H9 (cell line): ENCODE data around the gene TMEM141. TPM values are rescaled to one million over a fixed set of nuclear protein-coding genes. Genes with fewer than 3 reads are reported as not detected.

Source experiments
- DNase-seq: peaks from one replicate; pipeline ENCODE4 v3.0.0-alpha.2; 2017
- H2AFZ ChIP-seq: one replicate; pipeline ENCODE4 v1.6.1; 2013; ENCODE audit warnings: mild to moderate bottlenecking, low read length, control low read depth, moderate library complexity
- H2AK5ac ChIP-seq: 2 replicates; pipeline ENCODE4 v1.6.1; 2013; ENCODE audit warnings: low read length, control low read depth, mixed read lengths; ENCODE audit not compliant: insufficient read length
- H2BK120ac ChIP-seq: one replicate; pipeline ENCODE4 v1.6.1; 2013; ENCODE audit warnings: low read depth, mild to moderate bottlenecking, low read length, control low read depth, inconsistent platforms; ENCODE audit not compliant: poor library complexity, severe bottlenecking
- H2BK12ac ChIP-seq: 2 replicates; pipeline ENCODE4 v1.6.1; 2013; ENCODE audit warnings: low read length, control low read depth, mixed read lengths, low read depth; ENCODE audit not compliant: insufficient read length
- H2BK15ac ChIP-seq: 2 replicates; pipeline ENCODE4 v1.6.1; 2013; ENCODE audit warnings: low read depth, low read length, control low read depth
- H2BK20ac ChIP-seq: one replicate; pipeline ENCODE4 v1.6.1; 2013; ENCODE audit warnings: low read depth, mild to moderate bottlenecking, low read length, control low read depth, inconsistent platforms; ENCODE audit not compliant: poor library complexity, severe bottlenecking
- H2BK5ac ChIP-seq: 2 replicates; pipeline ENCODE4 v1.6.1; 2013; ENCODE audit warnings: low read length, control low read depth, mixed read lengths; ENCODE audit not compliant: insufficient read length
- H3K14ac ChIP-seq: 2 replicates; pipeline ENCODE4 v1.6.1; 2013; ENCODE audit warnings: low read length, control low read depth; ENCODE audit not compliant: insufficient read depth
- H3K18ac ChIP-seq: 2 replicates; pipeline ENCODE4 v1.6.1; 2013; ENCODE audit warnings: low read depth, mild to moderate bottlenecking, mixed read lengths, low read length, control low read depth; ENCODE audit not compliant: insufficient read length
- H3K23ac ChIP-seq: 2 replicates; pipeline ENCODE4 v1.6.1; 2013; ENCODE audit warnings: low read length, control low read depth, mixed read lengths, low read depth; ENCODE audit not compliant: insufficient read length
- H3K23me2 ChIP-seq: 2 replicates; pipeline ENCODE4 v1.6.1; 2013; ENCODE audit warnings: low read depth, mild to moderate bottlenecking, mixed read lengths, low read length, control low read depth; ENCODE audit not compliant: insufficient read length, poor library complexity, severe bottlenecking
- H3K27ac ChIP-seq: 2 replicates; pipeline ENCODE4 v1.5.1; 2013; ENCODE audit warnings: low read length, control low read depth, mixed read lengths, low read depth; ENCODE audit not compliant: insufficient read length
- H3K27me3 ChIP-seq: 2 replicates; pipeline ENCODE4 v1.6.1; 2013; ENCODE audit warnings: low read length, control low read depth, inconsistent platforms; ENCODE audit not compliant: insufficient read depth
- H3K4ac ChIP-seq: 2 replicates; pipeline ENCODE4 v1.6.1; 2013; ENCODE audit warnings: low read depth, mild to moderate bottlenecking, control low read depth, inconsistent platforms, low read length, moderate library complexity
- H3K4me1 ChIP-seq: 2 replicates; pipeline ENCODE4 v1.6.1; 2013; ENCODE audit warnings: low read length, control low read depth, inconsistent platforms; ENCODE audit not compliant: insufficient read depth
- H3K4me2 ChIP-seq: 2 replicates; pipeline ENCODE4 v1.6.1; 2013; ENCODE audit warnings: low read length, control low read depth, mixed read lengths; ENCODE audit not compliant: insufficient read length, insufficient read depth
- H3K56ac ChIP-seq: 2 replicates; pipeline ENCODE4 v1.6.1; 2013; ENCODE audit warnings: low read depth, mild to moderate bottlenecking, mixed read lengths, low read length, control low read depth; ENCODE audit not compliant: insufficient read length
- H3K79me1 ChIP-seq: 2 replicates; pipeline ENCODE4 v1.6.1; 2013; ENCODE audit warnings: low read depth, mild to moderate bottlenecking, moderate library complexity, low read length, control low read depth, inconsistent platforms; ENCODE audit not compliant: insufficient read depth, poor library complexity, severe bottlenecking
- H3K79me2 ChIP-seq: 2 replicates; pipeline ENCODE4 v1.6.1; 2013; ENCODE audit warnings: low read length, control low read depth, inconsistent platforms; ENCODE audit not compliant: insufficient read depth
- H3K9ac ChIP-seq: 2 replicates; pipeline ENCODE4 v1.6.1; 2013; ENCODE audit warnings: low read length, control low read depth, mixed read lengths; ENCODE audit not compliant: insufficient read length; ENCODE audit errors: extremely low read depth
- H3K9me3 ChIP-seq: one replicate; pipeline ENCODE4 v1.6.1; 2013; ENCODE audit warnings: low read depth, low read length, inconsistent platforms; ENCODE audit not compliant: control insufficient read depth
- H3T11ph ChIP-seq: one replicate; pipeline ENCODE4 v1.6.1; 2013; ENCODE audit warnings: mild to moderate bottlenecking, low read length, control low read depth, inconsistent platforms
- H4K20me1 ChIP-seq: one replicate; pipeline ENCODE4 v1.6.1; 2013; ENCODE audit not compliant: control insufficient read depth, insufficient read length, insufficient read depth
- H4K5ac ChIP-seq: 2 replicates; pipeline ENCODE4 v1.6.1; 2013; ENCODE audit warnings: low read depth, mild to moderate bottlenecking, mixed read lengths, low read length, control low read depth; ENCODE audit not compliant: insufficient read length
- H4K8ac ChIP-seq: replicated peaks from 2 replicates; pipeline ENCODE4 v1.6.1; 2013; ENCODE audit warnings: low read length, control low read depth, mixed read lengths, low read depth; ENCODE audit not compliant: insufficient read length
- H4K91ac ChIP-seq: 2 replicates; pipeline ENCODE4 v1.6.1; 2013; ENCODE audit warnings: low read depth, mild to moderate bottlenecking, moderate library complexity, mixed read lengths, low read length, control low read depth; ENCODE audit not compliant: insufficient read length
- H3K27ac Mint-ChIP-seq, 3 experiments: 2 replicates in 2 of 3; 3 replicates in 1 of 3; pipeline ENCODE4 v1.8.0; 2020 to 2021; ENCODE audit warnings: mixed read lengths in 3 of 3, mild to moderate bottlenecking in 1 of 3, moderate library complexity in 1 of 3
- H3K27me3 Mint-ChIP-seq: 2 replicates; pipeline ENCODE4 v1.8.0; 2021; ENCODE audit warnings: low read depth, mild to moderate bottlenecking, moderate library complexity, mixed read lengths
- H3K36me3 Mint-ChIP-seq, 3 experiments: 2 replicates in 2 of 3; 3 replicates in 1 of 3; pipeline ENCODE4 v1.8.0; 2020 to 2021; ENCODE audit warnings: low read depth in 3 of 3, mixed read lengths in 3 of 3; ENCODE audit not compliant: insufficient read depth in 1 of 3
- H3K4me1 Mint-ChIP-seq, 2 experiments: 2 replicates each; pipeline ENCODE4 v1.8.0; 2020; ENCODE audit warnings: mixed read lengths in 2 of 2
- H3K4me3 Mint-ChIP-seq, 2 experiments: 2 replicates in 1 of 2; 3 replicates in 1 of 2; pipeline ENCODE4 v1.8.0; 2020 to 2021; ENCODE audit warnings: mild to moderate bottlenecking in 2 of 2, mixed read lengths in 2 of 2, moderate library complexity in 1 of 2
- H3K9me3 Mint-ChIP-seq, 2 experiments: 2 replicates in 1 of 2; 3 replicates in 1 of 2; pipeline ENCODE4 v1.8.0; 2020; ENCODE audit warnings: mild to moderate bottlenecking in 2 of 2, mixed read lengths in 2 of 2, moderate library complexity in 1 of 2
- WGBS: extraction: QIAGEN DNeasy Blood & Tissue Kit; methylation state at CpG from one replicate; pipeline ENCODE4 v1.1.7; 2013; ENCODE audit warnings: missing lambda C conversion rate, low lambda C conversion rate, mixed read lengths; ENCODE audit not compliant: insufficient read length; ENCODE audit errors: extremely low coverage; 5-methylcytosine and 5-hydroxymethylcytosine counted together
- total RNA-seq: library from RNA; stranded (reverse); gene quantifications from 2 replicates; pipeline ENCODE4 v1.2.1, GENCODE V29; 2021
- TF ChIP-seq, protein P1 (sequence below): fragments of 200-600 bp; sonication (generic); conservative IDR thresholded peaks from 3 replicates; pipeline ENCODE4 v1.8.0; 2021; ENCODE audit warnings: antibody characterized with exemption, mild to moderate bottlenecking

The TMEM141 gene
- total RNA-seq, 1 experiment from 2014 or later = 55.2 TPM

DNA sequence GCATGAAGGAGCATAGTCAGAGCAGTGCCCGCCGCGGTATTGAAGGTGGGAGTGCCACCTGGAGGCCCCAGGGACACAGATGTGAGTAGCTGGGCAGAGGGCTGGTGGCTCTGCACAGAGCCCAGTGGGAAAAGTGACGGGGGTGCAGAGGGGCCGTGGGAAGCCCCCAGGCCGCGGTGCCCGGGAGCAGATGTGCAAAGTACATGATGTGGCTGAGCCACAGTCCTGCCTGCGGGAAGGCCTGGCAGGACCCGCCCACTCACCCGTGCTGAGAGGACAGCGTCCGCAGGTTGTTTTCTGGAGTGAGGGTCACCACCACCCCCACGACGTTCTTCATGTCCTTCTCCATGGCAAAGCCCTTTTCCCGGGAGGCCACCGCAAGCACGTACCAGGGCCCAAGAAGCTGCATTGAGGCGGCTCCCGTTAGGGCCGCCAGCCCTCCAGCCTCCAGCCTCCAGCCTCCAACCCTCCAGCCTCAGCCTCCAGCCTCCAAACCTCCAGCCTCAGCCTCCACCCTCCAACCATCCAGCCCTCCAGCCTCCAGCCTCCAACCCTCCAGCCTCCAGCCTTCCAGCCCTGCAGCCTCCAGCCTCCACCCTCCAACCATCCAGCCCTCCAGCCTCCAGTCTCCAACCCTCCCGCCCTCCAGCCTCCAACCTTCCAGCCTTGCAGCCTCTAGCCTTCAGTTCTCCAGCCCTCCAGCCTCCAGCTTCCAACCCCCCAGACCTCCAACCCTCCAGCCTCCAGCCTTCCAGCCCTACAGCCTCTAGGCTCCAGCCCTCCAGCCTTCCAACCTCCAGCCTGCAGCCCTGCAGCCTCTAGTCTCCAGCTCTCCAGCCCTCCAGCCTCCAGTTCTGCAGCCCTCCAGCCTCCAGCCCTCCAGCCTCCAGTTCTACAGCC lies 43.7 kb upstream of the TMEM141 start:
- no peak overlapping the region for H2BK20ac ChIP-seq
- H3K9me3 ChIP-seq = no peaks in the 10 kb centered on the region
- no peak overlapping the region for H3K23ac ChIP-seq
- H4K8ac ChIP-seq = no peak overlapping the region
- no peak overlapping the region for H2BK15ac ChIP-seq
- H3K9me3 Mint-ChIP-seq = peaks cover 8% of the 10 kb centered on the region in 2 experiments
- no peak overlapping the region; the same call in 1 of the 2 replicates for H3K14ac ChIP-seq
- no peak overlapping the region for H2AK5ac ChIP-seq
- peaks cover 0 to 3% (median 0%) of the 10 kb centered on the region in 3 experiments; a peak in 2 of 7 replicates for H3K36me3 Mint-ChIP-seq
- H3K4me1 ChIP-seq = no peaks in the 10 kb centered on the region
- H3K23me2 ChIP-seq = peaks cover 3% of the 10 kb centered on the region
- H3K27ac ChIP-seq = no peak overlapping the region
- H3K4me1 Mint-ChIP-seq = peaks cover 0 to 9% of the 10 kb centered on the region in 2 experiments; a peak in 1 of 4 replicates
- H2BK12ac ChIP-seq = no peak overlapping the region
- H3K79me1 ChIP-seq = no peaks in the 10 kb centered on the region
- WGBS = no CpG with 5 or more reads among the region's 22 CpGs
- no peak overlapping the region for H3K4me3 Mint-ChIP-seq
- H4K5ac ChIP-seq = no peak overlapping the region
- no peak overlapping the region for H3T11ph ChIP-seq
- no peak overlapping the region for H2BK5ac ChIP-seq
- no peak overlapping the region for H2AFZ ChIP-seq
- no peak overlapping the region for H3K18ac ChIP-seq
- no peak overlapping the region for H3K4me2 ChIP-seq
- DNase-seq = no peak
- no peak overlapping the region for H3K27ac Mint-ChIP-seq
- no peaks in the 10 kb centered on the region for H3K79me2 ChIP-seq
- H3K9ac ChIP-seq = no peak overlapping the region
- H3K56ac ChIP-seq = no peak overlapping the region
- peaks cover 16% of the 10 kb centered on the region for H3K27me3 Mint-ChIP-seq
- H3K4ac ChIP-seq = no peak overlapping the region
- no peaks in the 10 kb centered on the region for H4K20me1 ChIP-seq
- H2BK120ac ChIP-seq = no peak overlapping the region
- no peak overlapping the region for H4K91ac ChIP-seq
- TF ChIP-seq, protein P1, sequence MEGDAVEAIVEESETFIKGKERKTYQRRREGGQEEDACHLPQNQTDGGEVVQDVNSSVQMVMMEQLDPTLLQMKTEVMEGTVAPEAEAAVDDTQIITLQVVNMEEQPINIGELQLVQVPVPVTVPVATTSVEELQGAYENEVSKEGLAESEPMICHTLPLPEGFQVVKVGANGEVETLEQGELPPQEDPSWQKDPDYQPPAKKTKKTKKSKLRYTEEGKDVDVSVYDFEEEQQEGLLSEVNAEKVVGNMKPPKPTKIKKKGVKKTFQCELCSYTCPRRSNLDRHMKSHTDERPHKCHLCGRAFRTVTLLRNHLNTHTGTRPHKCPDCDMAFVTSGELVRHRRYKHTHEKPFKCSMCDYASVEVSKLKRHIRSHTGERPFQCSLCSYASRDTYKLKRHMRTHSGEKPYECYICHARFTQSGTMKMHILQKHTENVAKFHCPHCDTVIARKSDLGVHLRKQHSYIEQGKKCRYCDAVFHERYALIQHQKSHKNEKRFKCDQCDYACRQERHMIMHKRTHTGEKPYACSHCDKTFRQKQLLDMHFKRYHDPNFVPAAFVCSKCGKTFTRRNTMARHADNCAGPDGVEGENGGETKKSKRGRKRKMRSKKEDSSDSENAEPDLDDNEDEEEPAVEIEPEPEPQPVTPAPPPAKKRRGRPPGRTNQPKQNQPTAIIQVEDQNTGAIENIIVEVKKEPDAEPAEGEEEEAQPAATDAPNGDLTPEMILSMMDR = no peak
- H3K27me3 ChIP-seq = no peaks in the 10 kb centered on the region
